A549 (cell line): ENCODE measurements around the gene ENO2. TPM values are rescaled to one million over a fixed set of nuclear protein-coding genes. Genes with fewer than 3 reads are reported as not detected.

Experiments
- ATAC-seq, 2 experiments: fragments of 200-7000 bp in 1 of 2; fragments of >200 bp in 1 of 2; cut with Nextera tagmentation in 1 of 2; cut with Tn5 transposase in 1 of 2; 3 replicates each; pipeline versions ENCODE4 v1.8.0 to v1.9.1; 2018 to 2020; ENCODE audit warnings: mild to moderate bottlenecking in 1 of 2, moderate library complexity in 1 of 2
- CTCF ChIA-PET: fragments of 300-600 bp; sonication (Branson Sonifier 250); formaldehyde crosslinking; extraction: SDS; loops from one replicate; lab custom pipeline; 2021; ENCODE audit warnings: antibody characterized with exemption, inconsistent platforms; lab: Yijun Ruan, JAX
- POLR2A ChIA-PET: fragments of 350-600 bp; formaldehyde crosslinking; extraction: SDS; loops from one replicate; lab custom pipeline; 2021; ENCODE audit warnings: antibody characterized with exemption, inconsistent platforms; lab: Yijun Ruan, JAX
- DNase-seq, 2 experiments: peaks; one replicate each; pipeline versions ENCODE4 v3.0.0 to v3.0.0-alpha.2; 2011 to 2016; ENCODE audit warnings: low read depth in 1 of 2, low spot score in 1 of 2
- FAIRE-seq: peaks from 2 replicates; lab custom pipeline; 2011; peaks lifted over from hg19 to GRCh38; lab: Jason Lieb, UNC
- H3K27ac ChIP-seq, 2 experiments: fragments of >200 bp; sonication (Bioruptor Twin); formaldehyde crosslinking; 3 replicates each; pipeline ENCODE4 v1.5.1; 2016 to 2017
- H3K4me1 ChIP-seq: fragments of >200 bp; sonication (Bioruptor Twin); formaldehyde crosslinking; 3 replicates; pipeline ENCODE4 v1.6.1; 2016
- H3K4me2 ChIP-seq: fragments of >200 bp; sonication (Bioruptor Twin); formaldehyde crosslinking; 3 replicates; pipeline ENCODE4 v1.6.1; 2016
- H3K4me3 ChIP-seq: fragments of >200 bp; sonication (Bioruptor Twin); formaldehyde crosslinking; 3 replicates; pipeline ENCODE4 v1.5.1; 2016
- H3K9me3 ChIP-seq: fragments of >200 bp; sonication (Bioruptor Twin); formaldehyde crosslinking; 3 replicates; pipeline ENCODE4 v1.6.1; 2016
- BHLHE40 ChIP-seq: IDR thresholded peaks from 2 replicates; pipeline ENCODE4 v1.6.1; 2012; ENCODE audit warnings: low read depth, low read length, inconsistent platforms
- CEBPB ChIP-seq, 2 experiments: fragments of >200 bp in 1 of 2; sonication (Bioruptor Twin) in 1 of 2; formaldehyde crosslinking in 1 of 2; IDR thresholded peaks; 2 replicates each; pipeline ENCODE4 v1.6.1; 2012 to 2016
- ESRRA ChIP-seq: fragments of 150-350 bp; IDR thresholded peaks from 2 replicates; pipeline ENCODE4 v1.6.1; 2014; ENCODE audit warnings: mild to moderate bottlenecking, low read length, borderline replicate concordance
- HMGXB4 ChIP-seq: fragments of 250-450 bp; sonication (Bioruptor Pico); IDR thresholded peaks from 2 replicates; pipeline ENCODE4 v1.5.0; 2021; ENCODE audit warnings: mild to moderate bottlenecking, moderate library complexity, borderline replicate concordance
- HOXB13 ChIP-seq: fragments of 250-450 bp; sonication (Bioruptor Pico); IDR thresholded peaks from 2 replicates; pipeline ENCODE4 v1.5.0; 2020; ENCODE audit warnings: low read depth, mild to moderate bottlenecking, moderate library complexity
- JUN ChIP-seq, 2 experiments: fragments of >200 bp; sonication (Bioruptor Twin); formaldehyde crosslinking; IDR thresholded peaks; 2 replicates in 1 of 2; 3 replicates in 1 of 2; pipeline ENCODE4 v1.6.1; 2016 to 2017
- KDM1A ChIP-seq: fragments of 200-600 bp; sonication (generic); IDR thresholded peaks from 2 replicates; pipeline ENCODE4 v1.6.1; 2016; ENCODE audit warnings: low read depth, mild to moderate bottlenecking
- MAFK ChIP-seq: fragments of 450-650 bp; IDR thresholded peaks from 2 replicates; pipeline ENCODE4 v1.6.1; 2014; ENCODE audit not compliant: partially characterized antibody
- MAZ ChIP-seq: fragments of 150-350 bp; IDR thresholded peaks from 2 replicates; pipeline ENCODE4 v1.6.1; 2014; ENCODE audit warnings: antibody characterized with exemption, low read depth, low read length, borderline replicate concordance
- POLR2AphosphoS2 ChIP-seq: conservative IDR thresholded peaks from 2 replicates; pipeline ENCODE4 v1.6.1; 2012; ENCODE audit warnings: low read length, improper control_type of control experiment, inconsistent platforms
- RAD21 ChIP-seq, 2 experiments: fragments of >200 bp in 1 of 2; sonication (Bioruptor Twin) in 1 of 2; formaldehyde crosslinking in 1 of 2; IDR thresholded peaks in 1 of 2; conservative IDR thresholded peaks in 1 of 2; 2 replicates in 1 of 2; 3 replicates in 1 of 2; pipeline ENCODE4 v1.6.1; 2012 to 2018; ENCODE audit warnings: inconsistent platforms in 1 of 2
- RARB ChIP-seq: fragments of 250-450 bp; sonication (Bioruptor Pico); IDR thresholded peaks from 2 replicates; pipeline ENCODE4 v1.8.0; 2021; ENCODE audit warnings: mild to moderate bottlenecking, moderate library complexity
- RCOR1 ChIP-seq: fragments of 150-350 bp; IDR thresholded peaks from 2 replicates; pipeline ENCODE4 v1.6.1; 2014; ENCODE audit warnings: antibody characterized with exemption, low read length, low read depth
- ZNF302 ChIP-seq: fragments of 250-450 bp; sonication (Bioruptor Pico); IDR thresholded peaks from 2 replicates; pipeline ENCODE4 v1.9.0; 2021; ENCODE audit warnings: inconsistent platforms, mild to moderate bottlenecking, moderate library complexity
- WGBS: methylation state at CpG from one replicate; pipeline ENCODE4 v1.1.6; 2017; ENCODE audit errors: missing lambda C conversion rate; 5-methylcytosine and 5-hydroxymethylcytosine counted together
- polyA plus RNA-seq, 4 experiments: library from polyadenylated mRNA; depleted of rRNA in 3 of 4; stranded (reverse); fragments of >200 nt; fragmentation: RNase III in 1 of 4; extraction: RNeasy Plus Mini Kit Qiagen cat#74134 plus additional on column Dnase treatment in 1 of 4; gene quantifications; 2 replicates in 3 of 4; 3 replicates in 1 of 4; pipeline ENCODE4 v1.2.3, GENCODE V29; 2011 to 2017
- TF ChIP-seq, protein P1 (sequence below): fragments of 450-650 bp; IDR thresholded peaks from 2 replicates; pipeline ENCODE4 v1.6.1; 2014; ENCODE audit warnings: antibody characterized with exemption
- TF ChIP-seq, protein P2 (sequence below): IDR thresholded peaks from 2 replicates; pipeline ENCODE4 v1.6.1; 2012; ENCODE audit warnings: low read depth, borderline replicate concordance

The ENO2 gene
- polyA plus RNA-seq, 2 of the 4 experiments (the other 2 are of a cell fraction): 26.2 to 38.6 TPM

GRCh38 chr12:6953442-6954315 is 39.3 kb downstream of the ENO2 start (continued):
- no peak for TF ChIP-seq RAD21 (conservative IDR thresholded peaks at IDR 0.05 in 1 of 2, IDR thresholded peaks at IDR 0.05 in 1 of 2)
- TF ChIP-seq RCOR1: no peak
- no peak for TF ChIP-seq MAZ
- TF ChIP-seq CEBPB (IDR thresholded peaks at IDR 0.05): no peak
- no peak for TF ChIP-seq HMGXB4 (CRISPR knock-in tag)
- no peak for TF ChIP-seq MAFK
- TF ChIP-seq POLR2AphosphoS2: no peak
- TF ChIP-seq KDM1A: no peak
- TF ChIP-seq, all 56 proteins: peak for 0

- FAIRE-seq: no peak
- H3K4me3 ChIP-seq: no peak overlapping the region
- no peak overlapping the region for H3K27ac ChIP-seq
- H3K9me3 ChIP-seq: no peaks in the 10 kb centered on the region
- H3K4me1 ChIP-seq: no peaks in the 10 kb centered on the region
- CTCF ChIA-PET: interaction anchor here (0.6 to 3.3 kb wide), 4 partner anchors 10 to 190 kb away, joined by 4 to 18 read pairs (median 8); partner anchors contain the start of genes C12orf57 and RNU7-1
- no peak for TF ChIP-seq ZNF302 (CRISPR knock-in tag)
- no peak for TF ChIP-seq CEBPB (IDR thresholded peaks at IDR 0.05)
- no peak for TF ChIP-seq HOXB13 (CRISPR knock-in tag)
- no peak for TF ChIP-seq BHLHE40
- no peak for TF ChIP-seq JUN (IDR thresholded peaks at IDR 0.05)
- no peak for TF ChIP-seq RARB
- TF ChIP-seq, protein P1, sequence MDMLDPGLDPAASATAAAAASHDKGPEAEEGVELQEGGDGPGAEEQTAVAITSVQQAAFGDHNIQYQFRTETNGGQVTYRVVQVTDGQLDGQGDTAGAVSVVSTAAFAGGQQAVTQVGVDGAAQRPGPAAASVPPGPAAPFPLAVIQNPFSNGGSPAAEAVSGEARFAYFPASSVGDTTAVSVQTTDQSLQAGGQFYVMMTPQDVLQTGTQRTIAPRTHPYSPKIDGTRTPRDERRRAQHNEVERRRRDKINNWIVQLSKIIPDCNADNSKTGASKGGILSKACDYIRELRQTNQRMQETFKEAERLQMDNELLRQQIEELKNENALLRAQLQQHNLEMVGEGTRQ: no peak
- no peak for TF ChIP-seq ESRRA
- TF ChIP-seq, protein P2, sequence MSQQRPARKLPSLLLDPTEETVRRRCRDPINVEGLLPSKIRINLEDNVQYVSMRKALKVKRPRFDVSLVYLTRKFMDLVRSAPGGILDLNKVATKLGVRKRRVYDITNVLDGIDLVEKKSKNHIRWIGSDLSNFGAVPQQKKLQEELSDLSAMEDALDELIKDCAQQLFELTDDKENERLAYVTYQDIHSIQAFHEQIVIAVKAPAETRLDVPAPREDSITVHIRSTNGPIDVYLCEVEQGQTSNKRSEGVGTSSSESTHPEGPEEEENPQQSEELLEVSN: no peak
- TF ChIP-seq, all 56 proteins: peak for 0
- H3K4me2 ChIP-seq: no peak overlapping the region
- POLR2A ChIA-PET: no interaction called here
- no peak for ATAC-seq
- no peak for DNase-seq
- WGBS: 90% methylated on average over 21 of the region's 21 CpGs
These were observed 40.1 kb downstream of the ENO2 start for GRCh38 chr12:6954316-6955107.
